B cell (primary cell): ENCODE data around the gene HMGA1. TPM values are rescaled to one million over a fixed set of nuclear protein-coding genes. Genes with fewer than 3 reads are reported as not detected.
"Not testable (repeated sequence)": the region's sequence is repeated elsewhere in the genome, so short reads cannot be mapped to it uniquely, and the experiment has no call there.

ENCODE experiments used
- ATAC-seq: fragments of 200-7000 bp; cut with Tn5 transposase; one replicate; pipeline ENCODE4 v1.10.0; 2021; ENCODE audit warnings: low read depth, mild to moderate bottlenecking, moderate number of reproducible peaks, moderate library complexity
- CTCF ChIA-PET: fragments of 350-600 bp; sonication (Branson Sonifier 250); formaldehyde crosslinking; loops from one replicate; lab custom pipeline; 2021; ENCODE audit warnings: antibody characterized with exemption, inconsistent platforms; lab: Charles Lee
- POLR2A ChIA-PET: fragments of 350-600 bp; sonication (Branson Sonifier 250); formaldehyde crosslinking; loops from one replicate; lab custom pipeline; 2021; ENCODE audit warnings: antibody characterized with exemption; lab: Charles Lee
- DNase-seq: peaks from one replicate; pipeline ENCODE4 v3.0.0; 2013
- H2AFZ ChIP-seq: 2 replicates; pipeline ENCODE4 v1.6.1; 2012; ENCODE audit warnings: mild to moderate bottlenecking, low read depth, low read length; ENCODE audit not compliant: insufficient read depth, poor library complexity, severe bottlenecking
- H3K27ac ChIP-seq, 2 donors: 1 replicate in 1 of 2; 2 replicates in 1 of 2; pipeline ENCODE4 v1.5.1; 2012 to 2013; ENCODE audit warnings: low read length in 2 of 2, mild to moderate bottlenecking in 2 of 2, moderate library complexity in 1 of 2
- H3K27me3 ChIP-seq, 4 experiments: fragments of 200-600 bp in 1 of 4; sonication (generic) in 1 of 4; replicated peaks in 1 of 4; 1 replicate in 2 of 4; 2 replicates in 2 of 4; pipeline versions ENCODE4 v1.6.1 to v1.7.0; 2013 to 2016; ENCODE audit warnings: low read length in 3 of 4, mild to moderate bottlenecking in 2 of 4, mixed read lengths in 1 of 4, moderate library complexity in 1 of 4; ENCODE audit not compliant: insufficient read depth in 4 of 4, control insufficient read depth in 3 of 4; ENCODE audit errors: control extremely low read depth in 1 of 4
- H3K36me3 ChIP-seq, 2 experiments: replicated peaks in 1 of 2; 1 replicate in 1 of 2; 2 replicates in 1 of 2; pipeline versions ENCODE4 v1.6.1 to v1.7.1; 2013; ENCODE audit warnings: low read length in 1 of 2; ENCODE audit not compliant: insufficient read depth in 2 of 2, control insufficient read depth in 1 of 2; ENCODE audit errors: control extremely low read depth in 1 of 2, extremely low read depth in 1 of 2
- H3K4me1 ChIP-seq, 2 donors: fragments of 200-600 bp in 1 of 2; sonication (generic) in 1 of 2; 1 replicate in 1 of 2; 2 replicates in 1 of 2; pipeline versions ENCODE4 v1.5.1 to v1.6.1; 2013 to 2017; ENCODE audit warnings: low read length in 2 of 2; ENCODE audit not compliant: control insufficient read depth in 2 of 2, insufficient read depth in 2 of 2
- H3K4me2 ChIP-seq: replicated peaks from 2 replicates; pipeline ENCODE3; 2012; ENCODE audit warnings: mild to moderate bottlenecking, low read depth, low read length; ENCODE audit not compliant: poor library complexity, severe bottlenecking
- H3K4me3 ChIP-seq, 5 experiments: fragments of 200-600 bp in 1 of 5; sonication (generic) in 1 of 5; 1 replicate in 3 of 5; 2 replicates in 2 of 5; pipeline versions ENCODE4 v1.5.1 to v1.7.0; 2011 to 2016; ENCODE audit warnings: low read length in 4 of 5, mild to moderate bottlenecking in 4 of 5, low read depth in 2 of 5, control low read depth in 1 of 5, moderate library complexity in 1 of 5; ENCODE audit not compliant: insufficient read depth in 1 of 5; ENCODE audit errors: control extremely low read depth in 1 of 5, extremely low read depth in 1 of 5
- H3K79me2 ChIP-seq: fragments of 200-600 bp; sonication (generic); one replicate; pipeline ENCODE4 v1.6.0; 2016; ENCODE audit warnings: low read length; ENCODE audit not compliant: control insufficient read depth, insufficient read depth
- H3K9ac ChIP-seq: fragments of 200-600 bp; sonication (generic); 2 replicates; pipeline ENCODE4 v1.6.1; 2017; ENCODE audit warnings: mild to moderate bottlenecking, low read length, moderate library complexity
- H3K9me3 ChIP-seq, 3 donors: one replicate each; pipeline versions ENCODE4 v1.6.1 to v1.7.1; 2013; ENCODE audit warnings: low read length in 2 of 3; ENCODE audit not compliant: control insufficient read depth in 2 of 3, insufficient read depth in 1 of 3; ENCODE audit errors: control extremely low read depth in 1 of 3
- H4K20me1 ChIP-seq: 2 replicates; pipeline ENCODE4 v1.6.0; 2012; ENCODE audit warnings: mild to moderate bottlenecking, low read length; ENCODE audit not compliant: insufficient read depth, control insufficient read depth, poor library complexity, severe bottlenecking
- H3K27ac Mint-ChIP-seq: one replicate; pipeline ENCODE4 v1.8.0; 2021; ENCODE audit warnings: mixed read lengths
- H3K27me3 Mint-ChIP-seq: one replicate; pipeline ENCODE4 v1.8.0; 2021; ENCODE audit warnings: mixed read lengths
- H3K4me1 Mint-ChIP-seq: one replicate; pipeline ENCODE4 v1.8.0; 2021; ENCODE audit warnings: mixed read lengths
- H3K4me3 Mint-ChIP-seq: one replicate; pipeline ENCODE4 v1.8.0; 2021; ENCODE audit warnings: mixed read lengths
- H3K9me3 Mint-ChIP-seq: one replicate; pipeline ENCODE4 v1.8.0; 2022; ENCODE audit warnings: mixed read lengths; ENCODE audit not compliant: insufficient read depth
- CTCF ChIP-seq: fragments of 200-600 bp; IDR thresholded peaks from one replicate; pipeline ENCODE4 v1.8.0; 2022; ENCODE audit warnings: antibody characterized with exemption, mild to moderate bottlenecking
- EZH2 ChIP-seq: IDR thresholded peaks from 2 replicates; pipeline ENCODE4 v1.6.1; 2012; ENCODE audit warnings: borderline replicate concordance, low read depth, mild to moderate bottlenecking, moderate library complexity, low read length; ENCODE audit not compliant: insufficient read depth, poor library complexity, severe bottlenecking
- WGBS: methylation state at CpG from one replicate; pipeline ENCODE4 v1.1.5; 2013; ENCODE audit warnings: missing lambda C conversion rate; ENCODE audit not compliant: insufficient coverage; 5-methylcytosine and 5-hydroxymethylcytosine counted together
- intact Hi-C: fragments of 100-400 bp; cut with micrococcal nuclease; formaldehyde crosslinking; loops from one replicate; pipeline ENCODE4 v1.10.0; 2022
- polyA plus RNA-seq: library from polyadenylated mRNA; depleted of rRNA; stranded (reverse); fragments of >200 nt; gene quantifications from 2 replicates; pipeline ENCODE4 v1.2.3, GENCODE V29; 2012
- total RNA-seq, 2 donors: library from RNA; stranded (reverse); fragments of 120-200 nt in 1 of 2; gene quantifications; 1 replicate in 1 of 2; 2 replicates in 1 of 2; pipeline versions ENCODE4 v1.2.3 to v1.2.4, GENCODE V29; 2013 to 2022

Gene HMGA1
- total and polyA plus RNA-seq, 2 donors (not counting 1 experiment from before 2014, with no cell fraction given): 59.6 to 66.4 TPM

- DNase-seq: no peak
- ChIA-PET CTCF (no interaction called here), POLR2A (interaction anchor here (0.6 to 0.7 kb wide), 2 partner anchors 21 to 454 kb away, joined by 3 to 4 read pairs; no protein-coding TSS in a partner anchor)
- ATAC-seq: no peak
- H3K4me1 Mint-ChIP-seq: peaks cover 9% of the 10 kb centered on the region
- peaks cover 4% of the 10 kb centered on the region for H3K9me3 Mint-ChIP-seq
- WGBS: 90% methylated on average over 2 of the region's 2 CpGs
- H3K4me3 Mint-ChIP-seq: no peak overlapping the region
- Histone ChIP-seq H3K4me3 (no peak overlapping the region), H3K27me3 (no peaks in the 10 kb centered on the region), H2AFZ (no peak overlapping the region), H3K4me1 (peaks cover 0 to 10% of the 10 kb centered on the region in 2 donors), H3K27ac (no peak overlapping the region), H3K9ac (no peak overlapping the region), H3K4me2 (no peak overlapping the region), H3K36me3 (no peaks in the 10 kb centered on the region), H3K79me2 (no peaks in the 10 kb centered on the region), H4K20me1 (no peaks in the 10 kb centered on the region), H3K9me3 (peaks cover 0 to 11% (median 3%) of the 10 kb centered on the region in 3 donors)
- intact Hi-C loops: no loop called here
- no peak overlapping the region for H3K27ac Mint-ChIP-seq
- TF ChIP-seq EZH2 (no peak), CTCF (no peak)
- no peaks in the 10 kb centered on the region for H3K27me3 Mint-ChIP-seq
Observed at GRCh38 chr6:34267746-34268145, 31.1 kb downstream of the HMGA1 start.

DNA sequence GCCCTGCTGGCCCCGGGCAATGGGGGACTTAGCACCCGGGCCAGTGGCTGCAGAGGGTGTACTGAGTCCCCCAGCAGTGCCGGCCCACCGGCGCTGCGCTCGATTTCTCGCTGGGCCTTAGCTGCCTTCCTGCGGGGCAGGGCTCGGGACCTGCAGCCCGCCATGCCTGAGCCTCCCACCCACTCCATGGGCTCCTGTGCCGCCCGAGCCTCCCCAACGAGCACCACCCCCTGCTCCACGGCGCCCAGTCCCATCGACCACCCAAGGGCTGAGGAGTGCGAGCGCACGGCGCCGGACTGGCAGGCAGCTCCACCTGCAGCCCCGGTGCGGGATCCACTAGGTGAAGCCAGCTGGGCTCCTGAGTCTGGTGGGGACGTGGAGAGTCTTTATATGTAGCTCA, 32.5 kb downstream of the HMGA1 start:
- H2AFZ ChIP-seq, H3K27me3 Mint-ChIP-seq, H3K9ac ChIP-seq, intact Hi-C loops, H3K9me3 ChIP-seq, H3K4me3 Mint-ChIP-seq, DNase-seq, H4K20me1 ChIP-seq, H3K9me3 Mint-ChIP-seq, H3K4me3 ChIP-seq, ATAC-seq, H3K27ac ChIP-seq, H3K27ac Mint-ChIP-seq, CTCF ChIA-PET, H3K79me2 ChIP-seq, POLR2A ChIA-PET, H3K36me3 ChIP-seq, H3K27me3 ChIP-seq, H3K4me2 ChIP-seq: not testable (repeated sequence)
- peaks cover 7 to 21% of the 10 kb centered on the region in 2 donors for H3K4me1 ChIP-seq
- WGBS: no CpG with 5 or more reads among the region's 25 CpGs
- peaks cover 18% of the 10 kb centered on the region for H3K4me1 Mint-ChIP-seq

DNA sequence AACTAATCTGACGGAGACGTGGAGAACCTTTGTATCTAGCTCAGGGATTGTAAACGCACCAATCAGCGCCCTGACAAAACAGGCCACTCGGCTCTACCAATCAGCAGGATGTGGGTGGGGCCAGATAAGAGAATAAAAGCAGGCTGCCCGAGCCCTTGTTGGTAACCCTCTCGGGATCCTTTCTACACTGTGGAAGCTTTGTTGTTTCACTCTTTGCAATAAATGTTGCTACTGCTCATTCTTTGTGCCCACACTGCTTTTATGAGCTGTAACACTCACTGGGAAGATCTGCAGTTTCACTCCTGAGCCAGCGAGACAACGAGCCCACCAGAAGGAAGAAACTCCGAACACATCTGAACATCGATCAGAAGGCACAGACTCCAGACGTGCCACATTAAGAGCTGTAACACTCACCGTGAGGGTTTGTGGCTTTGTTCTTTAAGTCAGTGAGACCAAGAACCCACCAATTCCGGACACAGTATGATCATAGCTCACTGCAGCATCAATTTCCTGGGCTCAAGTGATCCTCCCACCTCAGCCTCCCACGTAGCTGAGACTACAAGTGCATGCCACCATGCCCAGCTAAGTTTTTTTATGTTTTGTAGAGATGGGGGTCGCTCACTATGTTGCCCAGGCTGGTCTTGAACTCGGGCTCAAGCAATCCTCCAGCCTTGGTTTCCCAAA, 33.1 kb downstream of the HMGA1 start:
- peaks cover 22% of the 10 kb centered on the region for H3K4me1 Mint-ChIP-seq
- H3K4me2 ChIP-seq, H2AFZ ChIP-seq, H3K9me3 ChIP-seq, H3K9me3 Mint-ChIP-seq, H3K27me3 ChIP-seq, intact Hi-C loops, DNase-seq, H3K79me2 ChIP-seq, POLR2A ChIA-PET, H3K27ac Mint-ChIP-seq, H3K36me3 ChIP-seq, H3K9ac ChIP-seq, CTCF ChIA-PET, ATAC-seq, H3K27ac ChIP-seq, H4K20me1 ChIP-seq, H3K4me3 Mint-ChIP-seq, H3K4me3 ChIP-seq, H3K27me3 Mint-ChIP-seq: not testable (repeated sequence)
- peaks cover 7 to 21% of the 10 kb centered on the region in 2 donors for H3K4me1 ChIP-seq
- WGBS: 88% methylated on average over 11 of the region's 17 CpGs
